ENCODE measurements around the gene CRYGC. TPM values are rescaled to one million over a fixed set of nuclear protein-coding genes. Genes with fewer than 3 reads are reported as not detected.

The CRYGC gene
- total and polyA plus RNA-seq, 2 of the 13 experiments (the other 11 are each of a cell fraction or from before 2014, with no cell fraction given) = 0.20 to 0.27 TPM

GRCh38 chr2:208098267-208098666, 31.4 kb downstream of the CRYGC start:
- Histone ChIP-seq H3K27ac (ENCODE audit: extremely low read length, insufficient read depth, low read length) (no peak overlapping the region), H3K9ac (ENCODE audit: insufficient read depth, low read depth, low read length) (no peak overlapping the region), H3K4me1 (ENCODE audit: insufficient read depth, low read length) (peaks cover 12% of the 10 kb centered on the region), H3K79me2 (ENCODE audit: insufficient read depth, low read length) (no peaks in the 10 kb centered on the region), H3K9me3 (ENCODE audit: low read length) (no peaks in the 10 kb centered on the region), H4K20me1 (ENCODE audit: insufficient read depth, low read length) (no peaks in the 10 kb centered on the region), H3K4me3 (replicated peaks in 1 of 3; ENCODE audit: insufficient read depth in 1 of 3, low read depth in 2 of 3, low read length in 3 of 3) (no peak overlapping the region), H3K27me3 (ENCODE audit: control insufficient read depth in 1 of 2, insufficient read depth in 2 of 2, low read length in 2 of 2) (peaks cover 1 to 11% of the 10 kb centered on the region in 2 experiments), H2AFZ (ENCODE audit: low read length) (no peak overlapping the region), H3K4me2 (ENCODE audit: low read depth, low read length) (no peak overlapping the region), H3K36me3 (replicated peaks in 1 of 2; ENCODE audit: control insufficient read depth in 1 of 2, insufficient read depth in 2 of 2, low read length in 2 of 2) (no peaks in the 10 kb centered on the region)
- in situ Hi-C loops (cut with HindIII; ENCODE audit: extremely low pct_ligation_motif_present, low pct_unique_long_range_greater_than_20kb) (no loop called here), intact Hi-C loops (cut with micrococcal nuclease; ENCODE audit: unreplicated experiment) (no loop called here)
- DNase-seq (ENCODE audit: low spot score) (no peak), FAIRE-seq (no peak), ATAC-seq (no peak)
- 33% methylated on average over 2 of the region's 2 CpGs for WGBS (ENCODE audit: low lambda C conversion rate)
- POLR2A ChIA-PET = no interaction called here
- no TSS peak for BruUV-seq (replicated peaks)
- CTCF ChIA-PET (ENCODE audit: low intra/inter-chr PET ratio, low total read pairs) = no interaction called here
- no peak for TF ChIP-seq ZNF749 (CRISPR knock-in tag; IDR thresholded peaks at IDR 0.05; ENCODE audit: borderline replicate concordance)
- no peak for TF ChIP-seq HOMEZ (CRISPR knock-in tag; IDR thresholded peaks at IDR 0.05; ENCODE audit: low read depth)
- TF ChIP-seq TCF7L2 (IDR thresholded peaks at IDR 0.05; ENCODE audit: low read depth, low read length) = no peak
- no peak for TF ChIP-seq CHCHD3 (CRISPR knock-in tag; IDR thresholded peaks at IDR 0.05)
- TF ChIP-seq CERS6 (CRISPR knock-in tag; IDR thresholded peaks at IDR 0.05) = no peak
- TF ChIP-seq ZFAT (CRISPR knock-in tag; conservative IDR thresholded peaks at IDR 0.05) = no peak
- no peak for TF ChIP-seq ZC3H13 (CRISPR knock-in tag; IDR thresholded peaks at IDR 0.05)
- no peak for TF ChIP-seq TEAD2 (CRISPR knock-in tag; IDR thresholded peaks at IDR 0.05)
- TF ChIP-seq HMG20A (CRISPR knock-in tag; IDR thresholded peaks at IDR 0.05; ENCODE audit: borderline replicate concordance) = no peak
- no peak for TF ChIP-seq ZNF274 (CRISPR knock-in tag; IDR thresholded peaks at IDR 0.05)
- no peak for TF ChIP-seq EZH2 (conservative IDR thresholded peaks at IDR 0.05; ENCODE audit: low read depth, low read length)
- TF ChIP-seq GMEB2 (CRISPR knock-in tag; IDR thresholded peaks at IDR 0.05; ENCODE audit: low read depth) = no peak
- TF ChIP-seq ZBTB8A (CRISPR knock-in tag; IDR thresholded peaks at IDR 0.05; ENCODE audit: borderline replicate concordance, low read depth) = no peak
- no peak for TF ChIP-seq SNAPC4 (CRISPR knock-in tag; IDR thresholded peaks at IDR 0.05)
- no peak for TF ChIP-seq MAX (IDR thresholded peaks at IDR 0.05)
- TF ChIP-seq FOXM1 (CRISPR knock-in tag; IDR thresholded peaks at IDR 0.05) = no peak
- no peak for TF ChIP-seq ZNF713 (CRISPR knock-in tag; IDR thresholded peaks at IDR 0.05)
- TF ChIP-seq JUNB (CRISPR knock-in tag; IDR thresholded peaks at IDR 0.05; ENCODE audit: borderline replicate concordance) = no peak

All from HepG2 (cell line).